Measurements from ENCODE around the gene PICK1.
"Not testable (repeated sequence)": the region's sequence is repeated elsewhere in the genome, so short reads cannot be mapped to it uniquely, and the experiment has no call there.

Gene PICK1

DNA sequence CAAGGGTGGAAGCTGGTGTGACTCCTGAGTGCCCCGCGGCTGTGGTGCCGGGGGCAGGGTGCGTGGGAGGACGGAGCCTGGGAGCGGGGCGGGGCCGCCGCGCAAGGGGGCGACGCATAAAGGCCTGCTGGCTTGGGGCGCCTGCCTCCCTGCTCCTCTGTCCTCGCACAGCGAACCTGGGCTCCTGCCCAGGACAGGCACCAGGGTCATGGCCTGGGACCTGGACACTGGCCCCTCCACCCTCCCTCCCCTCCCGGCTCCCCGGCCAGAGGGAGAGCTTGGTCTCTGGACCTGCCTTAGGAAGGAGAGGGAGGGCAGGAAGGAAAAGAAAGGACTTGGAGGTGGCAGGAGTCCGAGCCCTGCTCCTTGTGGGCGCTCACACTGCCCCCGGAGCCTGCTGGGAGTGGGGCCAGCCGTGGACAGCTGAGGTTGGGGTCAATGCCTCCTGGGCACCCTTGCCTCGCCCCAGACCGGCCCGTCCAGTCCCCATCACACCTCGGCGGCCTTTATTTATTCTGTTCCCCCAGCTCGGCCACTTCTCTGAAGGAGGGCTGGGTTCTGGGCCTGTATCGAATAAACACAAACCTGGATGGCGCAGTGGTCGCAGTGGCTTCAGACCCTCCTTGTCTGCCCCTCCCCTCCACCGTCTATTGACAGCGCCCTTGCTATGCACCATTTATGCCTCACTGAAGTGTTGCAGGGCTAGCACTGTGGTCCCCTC is 18.1 kb downstream of the PICK1 start:
- DNase-seq: no peak

DNA sequence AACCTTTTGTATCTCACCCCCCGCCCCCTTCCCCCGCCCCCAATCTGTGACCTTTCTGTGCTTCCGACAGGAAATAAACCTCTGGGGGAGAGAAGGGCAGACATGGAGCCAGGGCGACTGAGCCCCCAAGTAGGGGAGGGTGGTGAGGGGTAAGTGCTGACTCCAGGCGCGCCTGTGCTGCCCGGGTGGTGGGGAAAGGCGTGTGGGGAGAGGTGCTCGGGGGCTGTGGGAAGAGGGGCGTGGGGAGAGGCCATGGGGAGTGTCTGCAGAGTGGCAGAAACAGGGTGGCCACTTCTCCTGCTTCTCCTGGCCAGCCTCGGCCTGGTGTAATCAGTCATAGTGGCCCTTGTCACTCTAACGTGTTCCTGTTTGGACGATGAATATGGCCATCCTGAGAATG is 18.8 kb downstream of the PICK1 start:
- no peak for DNase-seq

- DNase-seq: no peak
Measured at GRCh38 chr22:38077096-38077495, 19.9 kb downstream of the PICK1 start.

DNA sequence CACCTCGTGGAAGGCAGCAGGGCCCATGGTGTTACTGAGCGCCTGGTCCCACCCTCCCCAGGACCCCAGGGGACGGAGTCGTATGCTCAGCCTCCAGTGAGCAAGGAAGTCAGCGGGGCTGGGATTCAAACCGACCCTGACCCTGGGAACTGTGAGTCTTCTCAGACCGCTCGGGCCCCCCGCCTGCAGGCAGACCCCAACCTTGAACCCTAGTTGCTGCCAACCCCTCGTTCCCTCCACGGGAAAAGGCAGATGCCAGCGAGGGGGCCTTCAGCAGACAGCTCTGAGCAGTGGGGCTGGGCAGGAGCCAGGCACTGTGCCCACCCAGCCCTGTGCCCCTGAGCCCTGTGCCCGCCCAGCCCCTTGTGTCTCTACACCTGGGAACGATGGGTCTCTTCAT is 20.4 kb downstream of the PICK1 start:
- no peak for DNase-seq

DNA sequence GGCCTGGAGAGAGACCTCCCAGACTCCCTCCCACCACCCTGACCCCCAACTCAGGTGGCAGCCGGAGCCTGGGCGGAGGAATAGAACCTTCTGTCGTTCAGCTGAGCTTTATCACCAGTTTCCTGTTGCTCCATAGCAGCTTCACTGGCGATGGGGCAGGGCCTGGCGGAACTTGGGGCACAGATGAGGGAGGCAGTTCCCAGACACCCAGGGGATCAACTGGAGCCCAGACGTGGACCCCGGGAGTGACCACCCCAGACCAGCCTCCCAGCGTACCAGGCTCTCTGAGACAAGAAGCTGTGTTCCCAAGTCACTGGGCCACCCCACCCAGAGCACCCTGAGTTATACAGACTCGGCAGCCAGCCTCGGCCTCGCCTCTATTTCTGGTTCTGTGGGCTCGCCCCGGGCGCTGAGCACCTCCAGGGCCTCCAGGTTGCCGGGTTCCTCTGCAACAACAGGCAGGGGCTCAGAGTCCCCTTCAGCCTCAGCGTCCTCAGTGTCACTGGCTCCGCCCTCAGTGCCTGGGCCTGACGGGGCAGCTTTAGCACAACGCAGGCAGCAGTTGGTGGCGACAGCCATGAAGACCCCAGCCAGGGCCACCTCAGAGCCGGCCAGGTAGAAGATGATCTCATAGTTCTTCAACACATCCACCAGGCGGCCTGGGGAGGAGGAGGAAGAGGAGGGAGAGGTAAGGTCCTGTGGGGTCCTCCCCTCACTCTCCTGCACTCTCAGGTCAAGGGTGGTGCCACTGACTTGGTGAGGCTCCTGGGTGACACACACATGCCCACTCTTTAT is 21.0 kb downstream of the PICK1 start:
- DNase-seq: no peak

DNA sequence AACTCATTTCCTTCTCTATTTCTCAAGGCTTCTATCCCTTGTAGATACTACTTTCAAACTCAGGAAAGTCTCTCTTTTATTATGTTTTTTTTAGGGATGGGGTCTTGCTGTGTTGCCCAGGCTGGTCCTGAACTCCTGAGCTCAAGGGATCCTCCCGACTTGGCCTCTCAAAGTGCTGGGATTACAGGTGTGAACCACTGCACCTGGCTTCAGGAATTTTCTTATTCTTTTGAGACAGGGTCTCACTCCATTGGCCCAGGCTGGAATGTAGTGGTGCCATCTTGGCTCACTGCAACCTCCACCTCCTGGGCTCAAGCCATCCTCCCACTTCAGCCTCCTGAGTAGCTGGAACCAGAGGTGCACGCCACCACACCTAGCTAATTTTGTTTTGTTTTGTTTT is 22.0 kb downstream of the PICK1 start:
- DNase-seq: not testable (repeated sequence)

- DNase-seq: no peak
Measured at GRCh38 chr22:38079804-38080203, 22.6 kb downstream of the PICK1 start.

DNA sequence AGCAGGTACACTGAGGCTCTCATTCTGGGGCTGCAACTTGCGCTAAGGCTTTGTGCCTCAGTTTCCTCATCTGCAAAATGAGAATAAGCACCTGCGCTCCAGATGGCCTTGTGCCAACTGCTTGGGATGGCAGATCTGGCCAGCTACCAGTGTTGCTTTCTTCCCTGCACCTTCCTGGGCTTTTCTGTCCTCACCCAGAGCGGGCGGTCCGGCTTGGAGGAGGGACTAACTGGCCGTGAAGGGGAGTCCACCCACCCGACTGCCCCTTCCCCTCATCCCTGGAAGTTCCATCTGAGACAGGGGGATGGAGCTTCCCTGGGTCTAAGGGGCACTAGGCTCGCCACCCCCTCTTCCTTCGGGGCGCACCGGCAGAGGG is 23.3 kb downstream of the PICK1 start:
- DNase-seq: no peak

GRCh38 chr22:38080850-38081635 is 23.8 kb downstream of the PICK1 start:
- no peak for DNase-seq

GRCh38 chr22:38081636-38081940 is 24.4 kb downstream of the PICK1 start:
- DNase-seq: no peak

- no peak for DNase-seq
Measured at GRCh38 chr22:38081941-38082828, 25.0 kb downstream of the PICK1 start.

DNA sequence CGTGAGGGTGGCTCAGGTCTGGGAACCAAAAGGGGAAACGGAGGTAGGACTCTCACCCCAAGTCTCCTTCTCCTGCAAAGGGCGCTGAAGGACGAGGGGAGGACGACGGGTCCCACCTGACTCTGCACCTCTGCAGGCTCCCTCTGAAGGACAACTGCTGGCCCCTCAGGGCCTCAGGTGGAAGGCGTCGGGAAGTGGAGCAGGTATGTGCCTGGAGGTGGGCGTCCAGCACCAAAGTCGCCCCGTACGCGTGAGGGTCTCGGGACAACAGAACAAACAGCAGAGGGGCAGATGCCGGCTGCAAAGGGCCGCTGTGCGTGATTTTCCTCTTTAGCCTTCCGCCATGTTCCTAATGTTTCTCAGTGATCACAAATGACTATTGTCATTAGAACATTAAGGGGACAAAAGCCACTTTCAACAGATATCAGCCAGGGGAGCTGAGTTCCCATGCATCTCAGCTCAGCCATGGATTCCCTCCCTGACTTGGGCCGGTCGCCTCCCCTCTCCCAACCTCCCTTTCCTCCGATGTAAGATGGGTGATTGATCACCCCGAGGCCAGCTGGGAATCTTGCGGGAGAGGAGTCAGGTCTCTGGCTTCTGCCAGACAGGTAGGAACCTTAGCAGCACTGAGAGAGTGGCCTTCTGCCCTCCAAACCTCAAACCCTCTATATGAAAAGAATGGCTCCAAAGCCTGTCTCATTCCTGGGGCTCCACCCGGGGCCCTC is 25.9 kb downstream of the PICK1 start:
- no peak for DNase-seq

DNA sequence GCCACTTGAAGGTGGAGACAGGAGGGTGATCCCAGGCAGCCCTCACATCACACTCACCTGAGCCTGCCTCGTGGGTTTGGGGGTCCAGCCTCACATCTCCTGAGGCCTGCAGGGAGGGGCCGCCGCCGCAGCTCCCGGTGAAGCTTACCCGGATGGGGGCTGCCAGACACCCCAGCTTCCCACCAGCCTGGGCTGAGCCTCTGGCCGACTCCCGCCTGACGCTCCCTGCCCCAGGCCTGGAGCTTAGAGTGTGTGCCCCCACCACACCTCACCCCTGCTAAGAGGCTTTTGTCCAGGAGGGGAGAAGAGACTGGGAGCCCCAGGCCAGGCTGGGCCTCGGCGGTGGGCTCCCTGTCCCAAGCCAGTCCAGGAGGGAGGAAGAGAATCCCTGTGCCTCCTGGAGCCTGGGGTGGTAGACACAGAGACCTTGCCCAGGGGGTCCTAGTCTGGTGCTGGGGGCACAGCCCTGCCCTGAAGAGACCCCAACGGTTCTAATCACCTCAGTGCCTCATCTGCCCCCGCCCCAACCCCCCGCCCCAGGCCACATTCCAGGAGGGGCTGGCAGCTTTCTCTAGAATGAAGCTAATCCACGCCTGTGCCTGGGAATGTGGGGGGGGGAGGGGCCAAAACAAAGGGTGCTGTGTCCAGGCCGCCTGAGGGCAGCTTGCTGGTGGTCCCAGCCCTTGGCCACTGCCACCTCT is 26.9 kb downstream of the PICK1 start, which contains the start of gene SLC16A8:
TSS of gene SLC16A8 (minus strand) at position 254 of the 701 bp plus-strand sequence. CDS start 1,311 bp downstream, outside the sequence.
- DNase-seq: no peak

DNA sequence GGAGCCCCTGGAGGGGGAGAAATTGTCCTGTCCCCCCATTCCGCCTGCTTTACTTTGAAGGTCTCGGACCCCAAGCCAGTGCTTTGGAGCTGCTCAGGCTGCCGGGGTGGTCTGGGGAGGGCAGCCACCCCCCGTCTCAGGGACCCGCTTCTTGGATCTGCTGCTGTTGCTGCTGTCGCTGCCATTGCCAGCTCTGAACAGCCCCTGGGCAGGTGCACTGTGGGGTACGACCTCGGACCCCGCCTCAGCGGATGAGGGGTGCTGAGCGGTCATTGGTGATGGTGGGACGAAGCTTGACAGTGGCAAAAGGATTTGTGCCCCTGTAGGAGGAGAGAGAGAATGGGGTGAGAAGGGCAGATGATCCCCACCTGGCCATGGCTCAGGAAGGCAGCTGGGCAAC is 27.9 kb downstream of the PICK1 start:
- DNase-seq: no peak

- DNase-seq: no peak
Measured at GRCh38 chr22:38085501-38085900, 28.3 kb downstream of the PICK1 start.

DNA sequence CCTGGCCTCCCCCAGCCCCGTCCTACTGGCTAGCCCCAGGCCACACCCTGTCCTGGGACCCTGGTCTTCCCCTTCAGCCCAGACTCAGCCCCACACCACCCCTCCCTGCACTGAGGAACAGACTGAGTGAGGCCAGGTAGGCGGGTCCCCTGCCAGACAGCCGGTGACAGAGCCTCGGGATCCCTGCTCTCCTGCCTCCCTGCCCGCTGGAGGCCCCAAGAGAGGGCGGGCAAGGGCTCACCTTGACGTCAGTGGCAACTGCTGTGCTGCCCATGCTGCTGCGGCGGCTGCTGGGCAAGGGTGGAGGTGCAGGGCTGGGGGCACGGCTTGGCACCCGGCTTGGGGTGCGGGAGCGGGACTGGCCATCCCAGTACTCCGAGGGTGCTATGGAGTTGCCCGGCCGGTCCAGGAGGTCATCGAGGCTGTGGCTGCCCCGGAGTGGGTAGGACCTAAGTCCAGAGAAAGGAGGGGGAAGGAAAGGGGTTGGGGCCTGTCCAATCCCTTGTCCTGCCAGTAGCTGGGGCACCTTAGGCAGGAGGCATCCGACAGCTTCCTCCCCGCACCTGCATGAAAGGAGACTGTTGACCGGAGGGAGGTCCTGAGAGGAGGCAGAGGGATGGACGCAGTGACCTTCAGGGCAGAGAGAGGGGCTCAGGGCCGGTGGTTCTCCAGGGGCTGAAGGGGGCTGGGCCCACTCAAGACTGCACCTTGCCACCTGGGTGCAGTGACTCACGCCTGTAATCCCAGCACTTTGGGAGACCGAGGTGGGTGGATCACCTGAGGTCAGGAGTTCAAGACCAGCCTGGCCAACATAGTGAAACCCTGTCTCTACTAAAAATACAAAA is 29.0 kb downstream of the PICK1 start:
- no peak for DNase-seq

DNA sequence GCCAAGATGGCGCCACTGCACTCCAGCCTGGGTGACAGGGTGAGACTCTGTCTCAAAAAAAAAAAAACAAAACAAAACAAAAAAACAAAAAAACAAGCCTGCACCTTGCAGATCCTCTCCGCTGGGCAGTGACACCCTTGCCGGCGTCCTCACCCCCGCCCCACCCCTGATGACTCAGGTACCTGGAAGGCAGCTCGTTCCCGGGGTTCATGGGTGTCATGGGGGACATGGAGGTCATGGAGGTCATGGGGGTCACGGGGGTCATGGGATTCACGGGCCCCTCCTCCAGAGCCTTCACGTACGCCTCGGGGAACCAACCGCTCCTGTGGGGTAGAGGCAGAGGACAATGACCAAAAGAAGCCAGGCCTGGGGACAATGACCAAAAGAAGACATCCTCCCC is 29.7 kb downstream of the PICK1 start:
- DNase-seq: no peak

DNA sequence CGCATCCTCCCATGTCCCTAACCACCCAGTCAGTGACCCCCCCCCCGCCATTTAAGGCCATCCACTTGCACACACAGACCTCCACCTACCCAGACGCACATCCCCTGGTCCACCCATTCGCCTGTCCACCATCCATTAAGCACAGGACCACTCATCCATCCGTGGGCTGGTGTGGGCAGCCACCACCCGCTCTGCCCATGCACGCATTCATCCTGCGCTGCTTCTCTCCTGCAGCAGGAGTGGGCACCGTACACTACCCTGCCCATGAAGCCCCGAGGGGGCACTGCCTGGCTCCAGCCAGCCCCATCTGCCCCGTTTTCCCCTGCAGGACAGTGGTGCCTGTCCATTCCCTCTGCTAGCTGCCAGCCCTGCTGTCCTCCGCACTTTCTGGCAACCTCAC is 30.7 kb downstream of the PICK1 start:
- DNase-seq: no peak

DNA sequence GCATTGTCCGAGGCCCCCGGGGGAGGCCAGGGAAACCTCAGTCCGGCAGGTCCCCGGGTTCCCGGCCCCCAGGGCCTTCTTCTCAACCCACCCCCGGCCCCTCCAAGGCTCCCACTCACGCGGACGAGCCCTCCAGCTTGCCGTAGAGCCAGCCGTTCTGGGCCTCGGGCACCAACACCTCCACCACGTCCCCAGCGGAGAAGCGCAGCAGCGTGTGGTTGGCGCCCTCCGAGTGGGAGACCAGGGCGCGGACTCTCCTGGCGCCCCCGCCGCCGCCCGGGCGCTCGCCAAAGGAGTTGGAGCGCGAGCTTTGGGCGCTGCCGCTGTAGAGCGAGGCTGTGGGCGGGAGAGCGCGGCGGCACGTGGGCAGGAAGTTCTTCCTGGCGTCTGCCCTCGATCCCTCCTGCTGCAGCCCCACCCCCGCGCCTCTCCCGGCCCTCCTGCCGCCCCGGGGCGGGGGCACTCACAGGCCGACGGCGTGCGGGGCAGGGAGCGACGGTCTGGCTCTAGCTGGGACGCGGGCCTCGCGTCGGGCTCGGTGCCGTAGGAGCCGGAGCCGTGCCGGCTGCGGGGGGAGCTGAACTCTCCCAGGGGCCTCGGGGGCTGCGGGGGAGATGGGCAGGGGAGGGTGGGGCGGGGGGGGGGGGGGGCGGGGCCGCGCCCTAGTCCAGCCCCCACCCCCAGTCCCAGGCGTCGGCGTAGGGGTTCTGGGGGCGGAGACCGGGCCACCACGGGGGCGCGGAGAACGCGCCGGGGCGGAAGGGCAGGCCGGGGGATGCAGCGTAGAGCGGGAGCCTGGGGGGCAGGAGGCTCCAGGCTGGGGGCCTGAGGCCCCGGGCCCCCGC is 31.6 kb downstream of the PICK1 start:
- DNase-seq: no peak
